ENCODE measurements around the gene ZRANB3.

ZRANB3 gene

DNA sequence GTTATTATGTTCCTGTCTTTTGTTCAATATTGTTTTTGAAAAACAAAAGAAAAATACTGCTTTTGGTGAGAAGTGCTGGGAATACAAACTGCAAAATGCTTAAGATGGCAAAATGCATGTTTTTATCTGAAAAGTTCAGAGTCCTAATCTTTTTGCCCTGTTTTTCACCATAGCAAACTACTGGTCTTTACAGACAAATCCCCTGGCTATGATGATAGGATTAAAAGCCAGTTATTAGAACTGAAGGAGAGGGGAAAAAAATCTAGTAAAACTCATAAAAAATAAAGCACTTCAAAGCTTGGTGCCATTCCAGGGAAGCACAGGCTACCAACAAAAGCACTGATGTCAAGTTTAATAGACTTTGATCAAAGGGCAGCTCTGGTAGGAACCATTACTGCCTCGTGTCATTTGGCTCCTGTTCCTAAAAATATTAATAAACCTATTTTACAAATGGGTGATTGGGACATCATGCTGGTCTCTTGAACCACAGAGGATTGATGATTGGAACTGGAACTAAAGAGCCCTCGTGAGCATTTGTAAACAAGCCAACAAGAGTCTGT, 284.2 kb downstream of the ZRANB3 start:
- no peak for TF ChIP-seq POLR2AphosphoS5 (IDR thresholded peaks at IDR 0.05; ENCODE audit: low read depth, low read length)
- no peak for TF ChIP-seq FOXP2 (optimal IDR thresholded peaks at IDR 0.05; ENCODE audit: borderline replicate concordance, extremely low read depth, extremely low read length, insufficient read depth)
- TF ChIP-seq REST (IDR thresholded peaks at IDR 0.05; ENCODE audit: insufficient read depth in 1 of 2, low read depth in 2 of 2, low read length in 2 of 2) = no peak
- no peak for TF ChIP-seq TAF1 (IDR thresholded peaks at IDR 0.05; ENCODE audit: borderline replicate concordance, insufficient read depth, low read length)

DNA sequence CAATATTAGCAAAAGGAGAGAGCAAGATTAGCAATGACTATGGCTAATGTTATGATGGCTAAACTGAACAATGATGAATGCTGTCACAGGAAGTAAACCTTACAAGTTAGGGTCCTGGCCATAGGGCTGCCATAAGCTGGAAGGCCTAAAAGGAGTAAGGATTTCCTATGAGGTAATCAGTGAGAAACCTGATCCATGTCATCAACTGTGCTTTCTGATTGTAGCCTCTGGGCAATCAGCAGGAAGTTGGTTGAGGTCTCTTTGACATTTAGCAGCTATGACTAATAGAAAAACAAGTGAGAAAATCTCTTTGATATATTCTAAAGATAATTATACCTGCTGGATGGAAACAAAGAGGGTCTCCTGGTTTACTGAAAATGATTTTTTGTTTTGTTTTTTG, 285.9 kb downstream of the ZRANB3 start:
- TF ChIP-seq TAF1 (IDR thresholded peaks at IDR 0.05; ENCODE audit: borderline replicate concordance, insufficient read depth, low read length) = no peak
- TF ChIP-seq SIN3A (IDR thresholded peaks at IDR 0.05; ENCODE audit: borderline replicate concordance, insufficient read depth, low read length) = no peak
- no peak for TF ChIP-seq FOXP2 (optimal IDR thresholded peaks at IDR 0.05; ENCODE audit: borderline replicate concordance, extremely low read depth, extremely low read length, insufficient read depth)
- no peak for TF ChIP-seq REST (IDR thresholded peaks at IDR 0.05; ENCODE audit: insufficient read depth in 1 of 2, low read depth in 2 of 2, low read length in 2 of 2)
- no peak for TF ChIP-seq POLR2AphosphoS5 (IDR thresholded peaks at IDR 0.05; ENCODE audit: low read depth, low read length)

- no peak for TF ChIP-seq FOXP2 (optimal IDR thresholded peaks at IDR 0.05; ENCODE audit: borderline replicate concordance, extremely low read depth, extremely low read length, insufficient read depth)
- TF ChIP-seq TAF1 (IDR thresholded peaks at IDR 0.05; ENCODE audit: borderline replicate concordance, insufficient read depth, low read length) = no peak
- TF ChIP-seq POLR2AphosphoS5 (IDR thresholded peaks at IDR 0.05; ENCODE audit: low read depth, low read length) = no peak
- TF ChIP-seq REST (IDR thresholded peaks at IDR 0.05; ENCODE audit: insufficient read depth in 1 of 2, low read depth in 2 of 2, low read length in 2 of 2) = no peak
- TF ChIP-seq SIN3A (IDR thresholded peaks at IDR 0.05; ENCODE audit: borderline replicate concordance, insufficient read depth, low read length) = no peak
Observed at GRCh38 chr2:135238651-135239050, 292.4 kb downstream of the ZRANB3 start.

- no peak for TF ChIP-seq POLR2AphosphoS5 (IDR thresholded peaks at IDR 0.05; ENCODE audit: low read depth, low read length)
- TF ChIP-seq REST (IDR thresholded peaks at IDR 0.05; ENCODE audit: insufficient read depth in 1 of 2, low read depth in 2 of 2, low read length in 2 of 2) = no peak
- TF ChIP-seq FOXP2 (optimal IDR thresholded peaks at IDR 0.05; ENCODE audit: borderline replicate concordance, extremely low read depth, extremely low read length, insufficient read depth) = no peak
- no peak for TF ChIP-seq SIN3A (IDR thresholded peaks at IDR 0.05; ENCODE audit: borderline replicate concordance, insufficient read depth, low read length)
- no peak for TF ChIP-seq TAF1 (IDR thresholded peaks at IDR 0.05; ENCODE audit: borderline replicate concordance, insufficient read depth, low read length)
Observed at GRCh38 chr2:135230150-135230549, 300.9 kb downstream of the ZRANB3 start.

- TF ChIP-seq REST (IDR thresholded peaks at IDR 0.05; ENCODE audit: insufficient read depth in 1 of 2, low read depth in 2 of 2, low read length in 2 of 2) (no peak), TAF1 (IDR thresholded peaks at IDR 0.05; ENCODE audit: borderline replicate concordance, insufficient read depth, low read length) (no peak), SIN3A (IDR thresholded peaks at IDR 0.05; ENCODE audit: borderline replicate concordance, insufficient read depth, low read length) (no peak), POLR2AphosphoS5 (IDR thresholded peaks at IDR 0.05; ENCODE audit: low read depth, low read length) (no peak), FOXP2 (optimal IDR thresholded peaks at IDR 0.05; ENCODE audit: borderline replicate concordance, extremely low read depth, extremely low read length, insufficient read depth) (no peak)
Observed at GRCh38 chr2:135227386-135227785, 303.6 kb downstream of the ZRANB3 start.

All from PFSK-1 (cell line).